HepG2 (cell line): ENCODE measurements around the gene ARPC5. TPM values are rescaled to one million over a fixed set of nuclear protein-coding genes. Genes with fewer than 3 reads are reported as not detected.
"Not testable (repeated sequence)": the region's sequence is repeated elsewhere in the genome, so short reads cannot be mapped to it uniquely, and the experiment has no call there.

Experiments
- ATAC-seq: fragments of 200-7000 bp; cut with Tn5 transposase; 3 replicates; pipeline ENCODE4 v1.9.1; 2020; ENCODE audit warnings: mild to moderate bottlenecking, moderate library complexity
- BruUV-seq: library from RNA; stranded (reverse); fragments of 400-500 nt; replicated peaks from 2 replicates; lab custom pipeline; 2021; lab: Mats Ljungman, UMichigan
- CTCF ChIA-PET: fragments of 300-600 bp; formaldehyde crosslinking; extraction: SDS; loops from one replicate; lab custom pipeline; 2021; ENCODE audit warnings: low total read pairs, inconsistent platforms, low intra/inter-chr PET ratio; lab: Yijun Ruan, JAX
- POLR2A ChIA-PET: fragments of 350-600 bp; sonication (Branson Sonifier 250); formaldehyde crosslinking; loops from one replicate; lab custom pipeline; 2020; ENCODE audit warnings: antibody characterized with exemption, inconsistent platforms; lab: Yijun Ruan, JAX
- DNase-seq: peaks from one replicate; pipeline ENCODE4 v3.0.0-alpha.2; 2015; ENCODE audit warnings: low spot score
- FAIRE-seq: peaks from 3 replicates; lab custom pipeline; 2011; peaks lifted over from hg19 to GRCh38; lab: Jason Lieb, UNC
- H2AFZ ChIP-seq: one replicate; pipeline ENCODE4 v1.6.1; 2011; ENCODE audit warnings: low read length, inconsistent platforms
- H3K27ac ChIP-seq: fragments of 300-600 bp; 3 replicates; pipeline ENCODE4 v1.8.0; 2011; ENCODE audit warnings: mixed run types, mild to moderate bottlenecking, mixed read lengths, low read length, inconsistent platforms; ENCODE audit not compliant: insufficient read depth; ENCODE audit errors: extremely low read length
- H3K27me3 ChIP-seq, 2 experiments: fragments of 200-600 bp in 1 of 2; 2 replicates in 1 of 2; 3 replicates in 1 of 2; pipeline versions ENCODE4 v1.6.0 to v1.8.0; 2011; ENCODE audit warnings: low read length in 2 of 2, mild to moderate bottlenecking in 2 of 2, moderate library complexity in 2 of 2, inconsistent platforms in 1 of 2; ENCODE audit not compliant: insufficient read depth in 2 of 2, control insufficient read depth in 1 of 2
- H3K36me3 ChIP-seq, 2 experiments: fragments of 200-600 bp in 1 of 2; replicated peaks in 1 of 2; 2 replicates in 1 of 2; 3 replicates in 1 of 2; pipeline versions ENCODE4 v1.5.1 to v1.8.0; 2011; ENCODE audit warnings: low read length in 2 of 2, inconsistent platforms in 1 of 2; ENCODE audit not compliant: insufficient read depth in 2 of 2, control insufficient read depth in 1 of 2
- H3K4me1 ChIP-seq: 2 replicates; pipeline ENCODE4 v1.5.1; 2012; ENCODE audit warnings: low read length, inconsistent platforms; ENCODE audit not compliant: insufficient read depth
- H3K4me2 ChIP-seq: 2 replicates; pipeline ENCODE4 v1.6.0; 2011; ENCODE audit warnings: low read depth, low read length, inconsistent platforms
- H3K4me3 ChIP-seq, 3 experiments: fragments of 200-600 bp in 1 of 3; sonication (generic), shearing (Covaris generic) in 1 of 3; replicated peaks in 1 of 3; 2 replicates each; pipeline ENCODE4 v1.5.1; 2011 to 2016; ENCODE audit warnings: low read length in 3 of 3, inconsistent platforms in 2 of 3, low read depth in 2 of 3, mild to moderate bottlenecking in 2 of 3, control low read depth in 1 of 3, mixed read lengths in 1 of 3; ENCODE audit not compliant: insufficient read depth in 1 of 3
- H3K79me2 ChIP-seq: one replicate; pipeline ENCODE4 v1.6.1; 2011; ENCODE audit warnings: low read length, inconsistent platforms; ENCODE audit not compliant: insufficient read depth
- H3K9ac ChIP-seq: 2 replicates; pipeline ENCODE4 v1.6.0; 2011; ENCODE audit warnings: mild to moderate bottlenecking, low read depth, low read length, inconsistent platforms; ENCODE audit not compliant: insufficient read depth
- H3K9me3 ChIP-seq: 2 replicates; pipeline ENCODE4 v1.5.1; 2012; ENCODE audit warnings: mild to moderate bottlenecking, low read length
- H4K20me1 ChIP-seq: 2 replicates; pipeline ENCODE4 v1.6.0; 2011; ENCODE audit warnings: inconsistent platforms, mild to moderate bottlenecking, low read length, moderate library complexity; ENCODE audit not compliant: insufficient read depth
- KLF11 ChIP-seq: IDR thresholded peaks from 2 replicates; pipeline ENCODE4 v1.6.1; 2016; ENCODE audit warnings: missing compliant biosample characterization
- WGBS: methylation state at CpG from one replicate; pipeline ENCODE4 v1.1.6; 2017; ENCODE audit warnings: low lambda C conversion rate; 5-methylcytosine and 5-hydroxymethylcytosine counted together
- in situ Hi-C: cut with HindIII; loops from 2 replicates; pipeline ENCODE4 v1.10.0; 2017; ENCODE audit warnings: low pct_unique_long_range_greater_than_20kb; ENCODE audit not compliant: extremely low pct_ligation_motif_present
- intact Hi-C: fragments of 100-400 bp; cut with micrococcal nuclease; formaldehyde crosslinking; loops from one replicate; pipeline ENCODE4 v1.10.0; 2022; ENCODE audit not compliant: unreplicated experiment
- polyA plus RNA-seq, 8 experiments: library from polyadenylated mRNA; depleted of rRNA in 3 of 8; stranded (reverse) in 7 of 8; unstranded in 1 of 8; fragments of >200 nt; fragmentation: Illumina TruSeq in 4 of 8; extraction: Trizol in 4 of 8; gene quantifications; 2 replicates each; pipeline versions ENCODE4 v1.2.1 to v1.2.3, GENCODE V29; 2011 to 2016; ENCODE audit warnings: low read depth in 4 of 8, missing spikeins in 1 of 8, mixed read lengths in 1 of 8; ENCODE audit not compliant: insufficient read depth in 1 of 8
- total RNA-seq, 5 experiments: library from RNA; depleted of rRNA; stranded (reverse); fragments of >200 nt; fragmentation: Illumina TruSeq; extraction: Trizol; gene quantifications; 2 replicates each; pipeline ENCODE4 v1.2.3, GENCODE V29; 2016; ENCODE audit warnings: low read depth in 1 of 5

Gene ARPC5
- total and polyA plus RNA-seq, 2 of the 13 experiments (the other 11 are each of a cell fraction or from before 2014, with no cell fraction given) = 48.4 to 106 TPM

GRCh38 chr1:183628537-183628936, 7.0 kb downstream of the ARPC5 start:
- Histone ChIP-seq H3K4me2 (no peak overlapping the region), H3K4me3 (no peak overlapping the region), H3K9me3 (no peaks in the 10 kb centered on the region), H3K27me3 (no peaks in the 10 kb centered on the region; a peak in 1 of 5 replicates), H2AFZ (no peak overlapping the region), H3K27ac (no peak overlapping the region), H3K79me2 (peaks cover 13% of the 10 kb centered on the region), H3K9ac (no peak overlapping the region), H4K20me1 (0 out of 2 replicates have a peak, but pooled peaks cover 2% of the 10 kb centered on the region), H3K4me1 (peaks cover 25% of the 10 kb centered on the region), H3K36me3 (peaks cover 6 to 31% of the 10 kb centered on the region in 2 experiments)
- BruUV-seq = no TSS peak
- TF ChIP-seq KLF11 (CRISPR knock-in tag) = no peak
- intact Hi-C loops = loop anchor here (10.0 kb wide), 1 partner anchor 84 kb away; no protein-coding TSS in a partner anchor
- DNase-seq (no peak), ATAC-seq (no peak), FAIRE-seq (no peak)
- ChIA-PET CTCF (no interaction called here), POLR2A (no interaction called here)
- in situ Hi-C loops = no loop called here

DNA sequence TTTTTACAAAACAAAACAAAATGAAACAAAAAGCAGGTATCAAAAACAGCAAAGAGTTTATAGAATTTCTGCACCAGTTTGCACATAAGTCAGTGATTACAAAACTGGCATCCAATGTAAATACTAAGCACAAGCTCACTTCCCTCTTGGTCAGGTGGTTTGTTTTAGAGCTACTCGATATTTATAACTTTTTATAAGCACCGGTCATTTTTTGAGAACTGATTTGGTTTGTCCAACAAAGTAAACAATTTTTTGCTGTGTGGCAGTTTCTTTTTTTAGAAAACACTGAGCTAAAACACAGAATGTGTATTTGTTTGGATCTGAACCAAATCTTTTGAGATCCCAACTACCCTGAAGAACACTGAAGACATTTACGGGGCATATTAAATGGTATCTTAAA, 9.3 kb downstream of the ARPC5 start:
- BruUV-seq = not testable (repeated sequence)

More for the DNA sequence above, 9.3 kb downstream of the ARPC5 start:
- H3K9ac ChIP-seq, H3K9me3 ChIP-seq, H2AFZ ChIP-seq, FAIRE-seq, H3K27ac ChIP-seq, H4K20me1 ChIP-seq, H3K4me1 ChIP-seq, in situ Hi-C loops, H3K4me2 ChIP-seq, ATAC-seq, H3K27me3 ChIP-seq, CTCF ChIA-PET, POLR2A ChIA-PET, H3K4me3 ChIP-seq, H3K79me2 ChIP-seq, DNase-seq: not testable (repeated sequence)
- intact Hi-C loops = loop anchor here (10.0 kb wide), 1 partner anchor 81 kb away; no protein-coding TSS in a partner anchor
- 95% methylated on average over 3 of the region's 3 CpGs for WGBS
- H3K36me3 ChIP-seq = peaks cover 6 to 31% of the 10 kb centered on the region in 2 experiments
